K562 (cell line): ENCODE results near the gene ATF7IP. TPM values are rescaled to one million over a fixed set of nuclear protein-coding genes. Genes with fewer than 3 reads are reported as not detected.
A peak's percentile ranks its signal among the peaks of the same experiment; 100 is the strongest.

Experiments
- ATF4 ChIP-seq: fragments of 450-650 bp; formaldehyde crosslinking; IDR thresholded peaks from 2 replicates; pipeline ENCODE4 v1.4.0; 2022; ENCODE audit warnings: mild to moderate bottlenecking, moderate library complexity
- BCL6 ChIP-seq: fragments of 250-450 bp; sonication (Bioruptor Pico); IDR thresholded peaks from 2 replicates; pipeline ENCODE4 v1.4.0; 2020
- CEBPB ChIP-seq: fragments of 450-650 bp; IDR thresholded peaks from 2 replicates; pipeline ENCODE4 v1.6.1; 2016; ENCODE audit warnings: missing genetic modification characterization, missing compliant biosample characterization
- DPF2 ChIP-seq: fragments of 450-650 bp; IDR thresholded peaks from 2 replicates; pipeline ENCODE4 v1.6.1; 2016
- E4F1 ChIP-seq: fragments of 250-450 bp; sonication (Bioruptor Pico); IDR thresholded peaks from 2 replicates; pipeline ENCODE4 v1.5.0; 2021; ENCODE audit warnings: mild to moderate bottlenecking, borderline replicate concordance
- GMEB1 ChIP-seq: fragments of 250-450 bp; sonication (Bioruptor Pico); IDR thresholded peaks from 2 replicates; pipeline ENCODE4 v1.4.0; 2020; ENCODE audit warnings: mild to moderate bottlenecking
- ILF3 ChIP-seq: fragments of 450-650 bp; IDR thresholded peaks from 2 replicates; pipeline ENCODE4 v1.6.1; 2018; ENCODE audit warnings: antibody characterized with exemption, mild to moderate bottlenecking, moderate library complexity, borderline replicate concordance
- JUNB ChIP-seq: fragments of 450-650 bp; formaldehyde crosslinking; conservative IDR thresholded peaks from 2 replicates; pipeline ENCODE4 v1.4.0; 2020; ENCODE audit warnings: mild to moderate bottlenecking
- MBD2 ChIP-seq: sonication (generic); IDR thresholded peaks from 2 replicates; pipeline ENCODE4 v1.6.1; 2016; ENCODE audit warnings: low read depth, borderline replicate concordance
- MITF ChIP-seq: IDR thresholded peaks from 2 replicates; pipeline ENCODE4 v1.6.1; 2014; ENCODE audit warnings: antibody characterized with exemption
- NR3C1 ChIP-seq: sonication (generic); formaldehyde crosslinking; IDR thresholded peaks from 2 replicates; pipeline ENCODE4 v1.8.1; 2022; ENCODE audit warnings: missing genetic modification reagents
- POLR3A ChIP-seq: IDR thresholded peaks from 2 replicates; pipeline ENCODE4 v1.6.1; 2011; ENCODE audit warnings: borderline replicate concordance, mild to moderate bottlenecking, moderate library complexity; ENCODE audit not compliant: insufficient read length, insufficient read depth; ENCODE audit errors: extremely low read depth
- RBM17 ChIP-seq: fragments of 200-400 bp; formaldehyde crosslinking; IDR thresholded peaks from 2 replicates; pipeline ENCODE4 v1.6.1; 2017; ENCODE audit warnings: low read depth, mild to moderate bottlenecking, low read length, borderline replicate concordance
- SMARCC2 ChIP-seq: fragments of 450-650 bp; IDR thresholded peaks from 2 replicates; pipeline ENCODE4 v1.6.1; 2017; ENCODE audit warnings: antibody characterized with exemption, moderate library complexity, mild to moderate bottlenecking, low read depth
- SMARCE1 ChIP-seq: fragments of 450-650 bp; IDR thresholded peaks from 2 replicates; pipeline ENCODE4 v1.7.1; 2016; ENCODE audit warnings: mild to moderate bottlenecking
- TAF15 ChIP-seq: fragments of 200-400 bp; formaldehyde crosslinking; IDR thresholded peaks from 2 replicates; pipeline ENCODE4 v1.6.1; 2017; ENCODE audit warnings: mild to moderate bottlenecking, low read depth, low read length, moderate library complexity
- TAF9B ChIP-seq: fragments of 450-650 bp; IDR thresholded peaks from 2 replicates; pipeline ENCODE4 v1.6.1; 2018; ENCODE audit warnings: mild to moderate bottlenecking; ENCODE audit not compliant: partially characterized antibody
- TCF7L2 ChIP-seq: fragments of 150-350 bp; IDR thresholded peaks from 2 replicates; pipeline ENCODE4 v1.6.1; 2016; ENCODE audit warnings: low read depth, mild to moderate bottlenecking, low read length, moderate library complexity
- THRB ChIP-seq: fragments of 450-650 bp; formaldehyde crosslinking; conservative IDR thresholded peaks from 2 replicates; pipeline ENCODE4 v1.4.0; 2022; ENCODE audit warnings: mild to moderate bottlenecking, missing genetic modification characterization
- ZNF175 ChIP-seq: fragments of 200-800 bp; sonication (Bioruptor generic); IDR thresholded peaks from 2 replicates; pipeline ENCODE4 v1.6.1; 2016; ENCODE audit warnings: low read depth, mild to moderate bottlenecking, missing genetic modification characterization, missing compliant biosample characterization
- ZNF764 ChIP-seq: fragments of 250-450 bp; sonication (Bioruptor Pico); IDR thresholded peaks from 2 replicates; pipeline ENCODE4 v1.4.0; 2020; ENCODE audit warnings: low read depth, mild to moderate bottlenecking, moderate library complexity
- polyA plus RNA-seq, 8 experiments: library from polyadenylated mRNA; depleted of rRNA in 4 of 8; stranded (reverse) in 5 of 8; unstranded in 3 of 8; fragments of >200 nt; fragmentation: Nextera tagmentation in 2 of 8; fragmentation: Illumina TruSeq in 1 of 8; extraction: Ambion mirVana in 2 of 8; extraction: Trizol in 1 of 8; gene quantifications; 2 replicates each; pipeline versions ENCODE4 v1.2.1 to v1.2.3, GENCODE V29; 2011 to 2014; ENCODE audit warnings: inconsistent platforms in 1 of 8, missing spikeins in 1 of 8
- total RNA-seq, 7 experiments: library from RNA; depleted of rRNA in 6 of 7; stranded (reverse); fragments of >200 nt in 6 of 7; fragmentation: Illumina TruSeq in 2 of 7; extraction: Trizol in 2 of 7; gene quantifications; 2 replicates each; pipeline versions ENCODE4 v1.2.1 to v1.2.3, GENCODE V29; 2011 to 2021; ENCODE audit warnings: low replicate concordance in 1 of 7

Gene ATF7IP
- total and polyA plus RNA-seq, 9 of the 15 experiments (the other 6 are each of a cell fraction or from before 2014, with no cell fraction given): 2.8 to 27.1 (median 11.0) TPM

- no peak for TF ChIP-seq ILF3
- TF ChIP-seq E4F1 (CRISPR knock-in tag): no peak
- peak; percentile 46; the same call in 1 of the 2 replicates for TF ChIP-seq SMARCE1
- peak; percentile 74 for TF ChIP-seq DPF2
- TF ChIP-seq THRB (CRISPR knock-in tag): no peak
- no peak for TF ChIP-seq BCL6 (CRISPR knock-in tag)
- no peak for TF ChIP-seq TAF9B
- no peak for TF ChIP-seq CEBPB
- TF ChIP-seq POLR3A: no peak
- no peak for TF ChIP-seq MITF
- no peak for TF ChIP-seq JUNB (CRISPR knock-in tag)
- no peak for TF ChIP-seq MBD2
- TF ChIP-seq ATF4: no peak
- TF ChIP-seq SMARCC2: 0 out of 2 replicates have a peak, but pooled peaks have one; percentile 33
- no peak for TF ChIP-seq TCF7L2
- no peak for TF ChIP-seq GMEB1 (CRISPR knock-in tag)
- no peak for TF ChIP-seq TAF15
- no peak for TF ChIP-seq NR3C1 (CRISPR knock-in tag)
- TF ChIP-seq ZNF764: no peak
- TF ChIP-seq RBM17: no peak
- no peak for TF ChIP-seq ZNF175 (CRISPR knock-in tag)
Measured at GRCh38 chr12:14410841-14411569, 45.5 kb downstream of the ATF7IP start (continued).
